GM18505 (cell line): ENCODE measurements around the gene ARMC2.
"Not testable (repeated sequence)": the region's sequence is repeated elsewhere in the genome, so short reads cannot be mapped to it uniquely, and the experiment has no call there.

ENCODE experiments used
- ATAC-seq: cut with Tn5 transposase; IDR thresholded peaks from one replicate; pipeline ENCODE4 v1.9.1; 2021; ENCODE audit not compliant: unreplicated experiment
- POLR2A ChIP-seq: IDR thresholded peaks from 4 replicates; pipeline ENCODE4 v1.6.1; 2011; ENCODE audit warnings: borderline replicate concordance; ENCODE audit not compliant: insufficient read depth, insufficient read length; ENCODE audit errors: extremely low read depth

ARMC2 gene

DNA sequence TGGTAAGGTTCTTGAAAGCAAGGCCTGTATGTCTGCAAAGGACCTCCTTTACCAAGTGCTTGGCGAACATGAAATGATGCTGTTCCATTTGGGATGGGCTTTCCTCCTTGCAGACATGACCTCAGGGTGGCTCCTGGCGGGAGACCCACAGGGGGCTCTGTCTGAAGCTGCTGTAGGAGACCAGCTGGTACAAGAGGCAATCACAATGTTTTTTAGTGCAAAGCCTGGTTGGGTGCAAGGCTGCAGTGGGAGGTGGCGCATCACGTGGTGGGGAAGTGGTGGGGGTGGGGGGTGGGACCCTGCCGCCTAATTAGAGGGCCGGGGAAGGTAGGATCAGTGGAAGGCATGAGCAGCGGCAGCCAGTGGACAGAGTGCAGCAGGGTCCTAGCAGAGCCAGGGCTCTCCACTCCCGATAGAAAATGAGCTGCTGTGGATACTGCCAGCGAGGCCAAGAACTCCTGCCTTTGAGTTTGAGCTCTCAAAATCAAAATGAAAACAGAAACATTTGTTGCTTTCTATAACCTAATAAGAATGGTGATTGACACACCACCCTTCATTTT lies 9.1 kb upstream of the ARMC2 start:
- no peak for ATAC-seq
- TF ChIP-seq POLR2A = no peak

DNA sequence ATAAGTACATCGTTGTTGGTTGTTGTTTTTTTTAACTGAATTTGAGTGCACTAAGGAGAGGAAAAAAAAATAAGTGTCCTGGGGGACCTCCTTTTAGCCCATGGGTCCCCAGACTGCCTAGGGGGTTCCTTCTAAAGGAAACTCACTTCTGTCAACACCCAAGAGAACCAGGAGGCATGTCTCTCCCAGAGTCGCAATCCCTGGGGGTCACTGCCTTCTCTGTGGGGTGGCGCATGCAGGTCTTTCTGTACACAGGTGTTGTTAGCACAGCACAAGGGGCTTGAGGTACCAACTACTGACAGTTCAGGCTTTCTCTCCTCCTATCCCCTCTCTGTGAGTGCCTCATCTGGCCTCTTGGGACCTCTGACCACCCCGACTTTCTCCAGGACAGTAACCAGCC lies 7.3 kb upstream of the ARMC2 start:
- ATAC-seq = no peak
- TF ChIP-seq POLR2A = no peak

DNA sequence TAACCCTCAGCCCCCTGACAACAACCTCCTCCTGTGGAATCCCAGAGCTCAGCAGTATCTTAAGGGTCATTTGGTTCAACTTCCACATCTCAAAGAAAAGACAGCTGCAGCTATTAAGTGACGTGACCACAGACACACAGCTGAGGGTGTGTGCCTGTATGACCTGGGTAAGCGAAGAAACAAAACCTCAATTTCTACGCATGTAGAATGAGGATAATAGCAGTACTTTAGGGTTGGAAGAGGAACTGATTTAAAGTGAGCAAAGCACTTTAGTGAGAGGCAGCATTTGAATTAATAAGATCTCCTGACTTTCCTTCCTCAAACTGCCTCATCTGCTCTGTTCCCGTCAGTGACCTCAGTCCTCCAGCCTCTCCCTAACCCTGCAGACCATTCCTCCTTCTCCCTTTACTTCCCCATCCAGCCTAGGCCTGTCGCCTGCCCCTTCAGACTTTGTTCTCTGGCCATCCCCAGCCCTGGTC lies 6.8 kb upstream of the ARMC2 start:
- no peak for ATAC-seq
- no peak for TF ChIP-seq POLR2A

DNA sequence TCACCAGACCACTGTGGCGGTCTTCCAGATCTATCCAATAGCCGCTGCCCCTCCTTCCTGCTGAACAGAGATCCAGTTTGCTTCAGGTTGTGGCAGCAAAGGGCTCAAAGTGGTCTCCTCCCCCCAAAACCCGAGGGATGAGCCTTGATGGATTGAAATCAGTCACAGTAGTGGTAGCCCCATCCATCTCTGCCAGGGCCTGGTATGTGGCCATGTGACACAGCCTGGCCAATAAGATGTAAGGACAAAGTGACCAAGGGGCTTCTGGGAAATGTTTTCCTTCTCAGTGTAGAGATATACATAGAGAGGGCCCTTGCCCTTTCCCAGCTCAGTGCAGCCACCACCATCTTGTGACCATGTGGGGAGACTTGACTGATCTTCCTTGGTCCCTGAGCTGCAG lies 4.1 kb upstream of the ARMC2 start:
- ATAC-seq = no peak
- TF ChIP-seq POLR2A = no peak

DNA sequence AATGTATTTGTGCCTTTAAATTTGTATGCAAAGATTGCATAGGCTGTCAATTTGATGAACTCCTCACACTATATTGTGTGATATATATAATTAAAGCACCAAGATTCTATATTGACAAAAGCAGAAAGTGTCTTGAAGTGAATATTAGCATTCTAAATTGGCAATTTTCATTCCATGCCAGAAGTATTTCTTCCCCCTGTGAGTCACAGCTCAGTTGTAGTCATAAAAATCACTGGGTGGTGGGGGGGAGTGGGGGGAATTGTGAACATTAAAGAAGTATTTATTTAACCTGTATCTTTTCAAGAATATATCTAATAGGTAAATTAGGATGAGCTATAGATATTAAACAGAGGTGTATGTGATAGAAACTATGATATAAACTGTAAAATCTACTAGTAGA lies 3.1 kb upstream of the ARMC2 start:
- no peak for ATAC-seq
- no peak for TF ChIP-seq POLR2A

DNA sequence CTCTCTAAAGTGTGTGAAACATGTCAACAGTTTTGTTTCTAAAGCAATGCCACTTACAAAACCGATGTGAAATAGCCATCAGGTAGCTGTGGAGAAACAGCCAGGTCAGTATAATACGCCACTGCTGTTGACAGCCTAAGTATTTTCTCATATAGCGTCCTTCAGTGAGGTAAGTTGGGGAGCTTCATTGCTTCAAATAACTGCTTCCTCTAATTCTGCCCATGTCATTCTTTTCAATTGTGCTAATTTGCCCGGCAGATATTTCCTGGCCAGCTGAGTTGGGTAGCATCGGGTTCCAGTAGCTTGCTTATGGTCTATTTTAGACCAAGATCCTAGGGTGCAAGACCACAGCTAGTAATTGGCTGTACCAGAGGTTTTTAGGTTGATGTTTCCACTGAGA lies 2.1 kb upstream of the ARMC2 start:
- no peak for TF ChIP-seq POLR2A
- no peak for ATAC-seq

DNA sequence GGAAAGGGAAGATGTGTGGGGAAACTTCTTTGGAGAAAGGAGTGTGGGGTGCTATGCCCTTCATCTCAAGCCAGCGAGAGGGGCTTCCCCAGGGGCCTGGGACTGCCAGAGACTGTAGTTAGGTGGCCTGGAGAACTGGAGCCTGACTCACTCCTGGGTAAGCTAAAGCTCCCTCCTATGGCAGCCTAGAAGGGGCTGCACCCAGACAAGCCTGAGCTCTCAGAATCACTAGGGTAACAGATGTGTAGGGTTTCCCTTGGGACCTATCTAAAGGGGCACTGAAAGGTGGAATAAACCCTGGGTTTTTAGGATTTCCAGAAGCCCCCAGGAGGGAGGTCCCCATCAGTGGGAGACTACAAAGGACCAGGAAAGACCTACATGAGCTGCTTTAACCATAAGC lies 1.6 kb upstream of the ARMC2 start:
- no peak for ATAC-seq
- TF ChIP-seq POLR2A = no peak

DNA sequence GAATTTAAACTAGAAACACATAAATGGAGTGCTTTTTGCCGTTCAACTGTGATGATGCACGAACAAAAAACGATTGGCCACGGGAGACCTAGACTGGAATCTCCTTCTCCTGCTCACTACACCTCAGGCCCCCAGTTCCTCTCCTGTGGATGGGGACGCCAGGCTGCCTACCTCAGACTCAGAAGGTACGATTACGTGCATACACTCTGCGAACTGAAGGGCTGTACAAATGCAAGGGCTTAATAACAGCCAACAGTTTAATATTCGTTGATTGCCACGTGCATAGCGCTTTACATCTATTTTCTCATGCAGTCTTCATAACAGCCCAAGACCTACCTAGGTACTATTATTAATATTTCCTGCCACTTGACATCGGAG lies 495 bp upstream of the ARMC2 start:
- ATAC-seq = no peak
- TF ChIP-seq POLR2A = no peak

DNA sequence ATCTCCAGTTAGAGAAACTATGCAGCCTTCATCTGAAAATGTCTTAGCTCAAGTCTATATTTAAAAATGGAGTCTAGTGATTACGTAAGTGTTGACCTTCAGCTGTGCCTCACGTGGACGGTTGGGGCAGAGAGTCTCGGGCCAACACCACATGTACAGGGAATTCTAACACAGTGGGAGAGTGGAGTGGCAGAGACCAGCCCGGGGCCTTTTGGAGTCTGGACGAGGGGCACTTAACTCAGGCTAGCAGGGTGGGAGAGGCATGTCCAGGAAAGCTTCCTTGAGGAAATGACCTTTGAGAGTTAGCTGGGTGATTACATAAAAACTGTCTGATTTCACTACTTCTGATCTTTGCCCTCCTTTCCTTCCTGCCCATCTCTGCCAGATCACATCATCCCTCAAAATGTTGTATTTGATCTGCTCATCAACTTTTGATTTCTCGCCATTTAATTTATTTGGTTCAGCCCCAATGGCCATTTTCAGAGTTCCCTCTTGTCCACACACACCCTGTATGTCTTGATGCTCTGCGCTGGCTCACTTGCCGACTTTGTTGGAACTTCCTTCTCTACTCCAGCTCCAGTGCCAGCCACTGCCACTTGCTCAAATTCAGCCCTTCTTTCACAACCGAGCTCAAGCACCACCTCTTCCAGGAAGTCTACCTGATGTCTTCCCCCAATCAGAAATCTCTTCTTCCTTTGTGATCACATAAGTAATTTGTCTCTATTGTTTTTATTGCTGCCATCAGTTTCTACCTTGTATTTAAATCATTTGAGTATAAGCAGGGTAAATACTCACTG lies 2.6 kb downstream of the ARMC2 start:
- no peak for ATAC-seq
- TF ChIP-seq POLR2A = no peak

DNA sequence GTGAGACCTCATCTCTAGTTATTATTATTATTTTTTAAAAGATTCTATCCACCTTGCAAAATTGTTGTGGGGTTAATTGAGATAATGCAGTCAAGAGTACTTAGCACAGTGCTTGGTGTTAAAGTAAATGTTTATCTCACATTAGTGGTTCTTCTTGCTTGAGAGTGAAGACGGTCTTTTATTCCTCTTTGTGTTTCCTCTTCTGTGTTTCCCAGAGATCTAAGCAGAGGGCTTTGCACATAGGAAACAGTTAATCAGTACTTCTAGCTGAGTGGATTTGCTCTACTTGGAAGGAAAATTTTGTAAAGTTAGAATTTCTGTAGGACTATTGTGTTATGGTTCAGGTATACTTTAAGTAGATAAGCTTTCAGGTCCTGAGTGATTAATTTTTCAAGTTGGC lies 3.5 kb downstream of the ARMC2 start:
- TF ChIP-seq POLR2A = no peak
- ATAC-seq = no peak

DNA sequence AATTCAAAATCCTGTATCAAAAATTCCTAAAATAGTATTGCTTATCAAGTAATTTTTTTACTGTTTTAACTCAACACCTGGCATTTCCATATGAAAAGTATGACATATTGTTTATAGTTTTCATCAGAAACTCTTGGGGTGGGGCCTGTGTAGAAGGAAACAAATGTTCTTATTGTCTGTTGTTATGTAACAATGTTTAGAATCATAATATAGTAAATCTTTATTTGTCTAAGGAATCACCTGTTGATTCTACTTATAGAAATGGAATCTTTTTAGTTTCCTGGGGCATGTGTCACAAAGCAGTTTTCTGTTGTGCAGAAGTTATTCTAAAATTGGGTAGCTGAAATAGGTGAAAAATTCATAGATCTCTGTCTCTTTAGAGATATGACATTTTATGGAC lies 4.9 kb downstream of the ARMC2 start:
- no peak for TF ChIP-seq POLR2A
- no peak for ATAC-seq

DNA sequence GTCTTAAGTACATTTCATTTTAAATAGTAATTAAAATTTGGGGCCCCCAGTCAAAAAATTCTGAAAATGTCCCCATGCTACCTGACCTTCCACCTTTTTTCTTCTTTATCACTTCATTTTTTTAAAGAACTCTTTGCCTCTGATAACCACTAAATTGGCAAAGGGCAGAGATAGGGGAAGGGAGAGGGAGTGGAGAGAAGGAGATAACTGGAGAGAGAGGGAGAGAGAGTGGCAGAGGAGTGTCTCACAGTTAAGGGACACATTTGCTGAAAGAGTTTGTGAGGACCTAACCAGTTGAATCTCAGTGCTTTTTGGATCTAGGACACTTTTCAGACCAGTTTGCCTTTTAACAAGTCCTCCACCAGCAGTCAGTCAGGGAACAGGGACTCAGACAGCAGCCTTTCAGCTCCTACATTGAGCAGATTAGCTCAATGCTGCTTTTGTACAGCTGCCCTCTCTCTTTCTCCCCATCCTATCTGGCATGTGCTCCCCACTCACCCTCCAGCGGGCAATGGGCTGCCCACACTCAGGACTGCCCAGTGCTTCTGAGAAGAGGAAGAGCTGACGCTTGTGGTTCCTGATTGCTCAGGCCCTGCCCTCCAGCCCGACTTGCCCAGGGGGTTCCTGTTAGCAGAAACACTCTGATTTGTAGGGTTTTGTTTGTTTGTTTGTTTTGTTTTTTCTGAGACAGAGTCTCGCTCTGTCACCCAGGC lies 14.4 kb downstream of the ARMC2 start:
- no peak for TF ChIP-seq POLR2A
- ATAC-seq = no peak

DNA sequence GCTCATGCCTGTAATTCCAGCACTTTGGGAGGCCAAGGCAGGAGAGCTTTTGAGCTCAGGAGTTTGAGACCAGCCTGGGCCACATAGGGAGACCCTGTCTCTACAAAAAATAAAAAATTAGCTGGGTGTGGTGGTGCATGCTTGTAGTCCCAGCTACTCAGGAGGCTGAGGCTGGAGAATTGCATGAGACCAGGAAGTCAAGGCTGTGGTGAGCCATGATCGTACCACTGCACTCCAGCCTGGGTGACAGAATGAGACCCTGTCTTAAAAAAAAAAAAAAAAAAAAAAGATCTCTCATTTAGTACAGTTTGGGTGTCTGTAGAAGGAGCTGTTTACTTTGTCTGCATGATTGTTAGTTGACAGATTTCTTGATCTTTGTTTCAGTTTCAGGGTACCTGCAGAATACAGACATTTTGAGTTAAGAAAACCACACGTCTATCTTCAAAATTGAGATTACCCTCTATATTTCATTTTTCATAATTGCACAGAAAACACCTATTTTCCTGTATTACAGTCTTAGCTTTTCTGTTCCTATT lies 17.6 kb downstream of the ARMC2 start:
- ATAC-seq = not testable (repeated sequence)

DNA sequence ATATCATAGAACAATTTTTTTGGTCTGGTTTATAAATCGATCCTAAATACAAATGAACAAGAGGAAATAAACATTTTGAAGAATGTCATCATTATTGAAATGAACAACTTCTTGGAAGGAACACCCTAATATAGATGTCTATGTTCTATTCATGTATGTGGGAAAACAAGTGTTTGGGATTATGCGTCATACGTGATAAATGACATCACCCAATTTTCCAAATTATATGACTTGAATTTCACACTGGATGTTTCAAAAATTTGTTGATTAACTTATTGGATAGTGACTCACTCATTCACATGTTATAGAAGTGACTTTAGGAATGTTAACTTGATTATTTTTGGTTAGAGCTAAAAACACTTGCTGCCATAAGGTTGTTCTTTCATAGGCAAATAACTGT lies 18.6 kb downstream of the ARMC2 start:
- TF ChIP-seq POLR2A = no peak
- no peak for ATAC-seq

DNA sequence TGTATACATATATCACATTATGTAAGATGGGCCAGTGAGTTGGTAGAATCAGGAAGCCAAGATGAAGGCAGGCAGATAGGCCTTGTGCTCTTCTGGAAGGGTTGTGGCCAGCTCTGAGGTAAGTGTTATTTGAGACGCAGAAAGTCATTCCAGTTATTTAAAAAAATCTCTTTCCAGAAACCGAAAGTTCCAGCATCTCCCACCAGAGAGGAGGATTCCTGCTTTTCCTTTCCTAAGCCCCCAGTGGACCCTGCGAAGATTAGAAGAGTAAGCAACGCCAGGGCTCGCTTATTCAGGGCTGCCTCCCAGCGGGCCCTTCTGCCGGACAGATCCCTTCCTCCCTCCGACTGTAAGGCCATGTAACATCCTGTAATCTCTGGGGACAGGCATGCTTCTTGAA lies 20.4 kb downstream of the ARMC2 start:
- TF ChIP-seq POLR2A = no peak
- ATAC-seq = no peak

DNA sequence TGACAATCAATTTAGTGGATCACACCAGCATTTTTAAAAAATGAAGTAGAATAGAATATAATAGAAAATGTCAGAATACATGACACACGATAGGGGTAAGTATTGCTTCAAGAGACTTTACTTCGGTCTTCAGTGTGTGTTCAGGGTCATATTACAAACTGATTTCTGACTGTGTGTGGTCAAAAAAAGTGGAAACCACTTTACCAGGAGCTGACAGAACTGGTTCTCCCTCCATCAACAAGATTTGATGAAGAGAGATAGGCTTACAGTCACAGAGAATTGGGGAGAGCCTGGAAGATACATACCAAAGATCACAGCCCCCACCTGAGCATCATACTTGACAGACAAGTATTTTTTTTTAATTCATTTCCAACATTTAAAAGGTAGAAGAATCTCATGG lies 21.7 kb downstream of the ARMC2 start:
- ATAC-seq = no peak
- no peak for TF ChIP-seq POLR2A
